Activated CD8-positive, alpha-beta memory T cell treated with anti-CD3 and anti-CD28 coated beads, Interleukin-2, amount 50 U/mL, for 48 hours (primary cell): ENCODE results near the gene CCDC157.
A peak's percentile ranks its signal among the peaks of the same experiment; 100 is the strongest.
"Not testable (repeated sequence)": the region's sequence is repeated elsewhere in the genome, so short reads cannot be mapped to it uniquely, and the experiment has no call there.

ENCODE experiments used
- DNase-seq: peaks from one replicate; pipeline ENCODE4 v3.0.0-alpha.2; 2020

Gene CCDC157

DNA sequence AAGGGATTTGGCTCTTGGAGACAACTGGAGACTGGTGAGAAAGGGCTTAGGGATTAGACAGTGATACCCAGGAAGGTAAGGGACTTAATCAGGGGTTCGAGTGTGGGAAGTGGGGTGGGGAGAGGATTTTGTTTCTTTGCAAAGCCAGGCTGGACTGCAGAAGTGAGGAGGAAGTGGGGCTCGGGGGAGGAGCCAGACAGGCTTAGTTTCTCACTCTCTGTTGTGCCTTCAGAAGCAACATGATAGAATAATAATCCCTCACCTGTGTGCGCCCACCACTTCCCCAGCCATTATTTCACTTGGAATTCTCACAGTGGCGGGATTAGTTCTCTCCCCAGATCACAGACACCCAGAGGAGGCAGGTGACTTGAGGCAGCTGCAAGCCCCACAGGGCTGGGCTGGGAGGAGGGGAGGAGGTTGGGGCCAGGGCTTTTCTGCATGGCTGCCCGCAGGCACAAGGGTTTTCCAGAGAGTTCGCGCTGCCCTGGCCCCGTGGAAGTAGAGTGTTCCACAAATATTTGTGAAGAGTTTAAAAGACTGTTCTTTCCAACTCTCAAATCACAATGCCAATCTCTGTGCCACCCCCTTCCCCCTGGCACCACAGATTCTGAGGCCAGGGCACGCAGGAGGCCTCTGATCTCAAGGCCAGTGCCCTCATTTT lies 36.0 kb downstream of the CCDC157 start:
- no peak for DNase-seq

DNA sequence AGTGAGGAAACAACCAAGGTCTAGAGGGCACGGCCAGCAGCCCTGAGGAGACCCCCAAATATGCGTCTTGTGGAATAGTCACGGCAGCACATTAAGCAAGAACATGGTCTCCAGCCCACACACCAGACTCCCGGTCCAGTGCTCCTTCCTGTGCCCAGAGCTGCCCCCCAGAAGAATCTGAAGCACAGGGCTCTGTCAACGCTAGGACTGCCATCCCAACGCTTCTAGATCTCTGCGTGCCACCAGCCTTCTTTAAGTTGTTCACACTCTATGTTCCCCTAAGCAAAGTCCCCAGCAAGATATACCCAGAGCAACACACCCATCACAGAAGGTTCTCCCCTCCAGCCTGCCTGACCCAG lies 36.5 kb downstream of the CCDC157 start:
- no peak for DNase-seq

DNA sequence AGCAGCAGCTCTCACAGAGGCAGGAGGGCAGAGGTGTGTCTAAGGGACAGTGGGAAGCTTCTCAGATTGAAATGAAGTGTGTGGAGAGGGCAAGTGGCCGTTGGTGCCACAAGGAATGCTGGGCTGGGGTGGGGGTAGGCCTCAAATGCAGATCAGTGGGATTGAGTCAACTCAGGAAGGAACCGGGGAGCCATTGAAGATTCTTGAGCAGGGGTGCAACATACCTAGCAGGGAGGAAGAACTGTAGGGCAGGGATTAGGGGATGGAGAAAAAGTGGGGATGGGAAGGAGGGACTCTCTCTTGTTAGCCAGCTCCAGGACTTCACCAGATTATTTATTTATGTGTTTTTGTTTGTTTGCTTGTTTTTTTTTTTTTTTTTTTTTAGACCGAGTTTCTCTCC lies 37.1 kb downstream of the CCDC157 start:
- DNase-seq, result no peak

DNA sequence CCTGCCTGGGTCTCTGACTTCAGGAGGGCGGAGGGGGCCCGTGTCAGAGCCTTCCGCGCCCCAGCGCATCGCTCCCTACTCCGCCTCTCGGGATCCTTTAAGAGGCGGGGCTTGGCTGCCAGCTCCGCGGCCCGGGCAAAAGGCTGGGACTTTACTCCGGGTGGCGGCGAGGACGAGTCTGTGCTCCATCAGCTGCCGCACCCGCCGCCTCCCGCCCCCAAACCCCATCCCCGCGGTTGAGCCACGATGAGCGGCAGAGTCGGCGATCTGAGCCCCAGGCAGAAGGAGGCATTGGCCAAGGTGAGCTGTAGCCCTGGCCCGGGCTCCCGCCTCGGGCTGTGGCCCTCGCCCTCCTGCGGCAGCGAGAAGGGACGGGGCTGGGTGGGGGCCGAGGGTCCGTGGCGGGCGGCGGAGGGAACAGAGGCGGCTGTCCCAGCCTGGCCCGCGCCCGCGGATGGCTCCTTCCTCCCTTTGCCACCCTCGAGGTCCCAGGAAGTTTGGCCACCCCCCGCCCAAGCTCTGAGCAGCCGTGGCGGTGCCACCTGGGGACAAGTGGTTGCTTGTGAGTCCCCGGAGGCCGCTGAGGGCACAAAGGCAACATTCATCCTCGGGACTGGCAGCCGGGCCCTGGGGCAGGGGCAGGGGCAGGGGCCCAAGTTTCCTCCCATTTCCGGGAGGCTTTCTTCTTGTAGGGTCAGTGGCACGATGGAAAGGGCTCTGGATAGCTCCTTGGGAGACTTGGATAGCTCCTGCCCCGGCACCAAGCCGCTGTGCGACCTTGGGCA lies 40.3 kb downstream of the CCDC157 start, which contains the start of gene SEC14L2:
TSS of gene SEC14L2 (plus strand) at position 148 of the 785 bp plus-strand sequence. CDS start at position 247, 99 bp downstream.
- DNase-seq, result peak; percentile 84

DNA sequence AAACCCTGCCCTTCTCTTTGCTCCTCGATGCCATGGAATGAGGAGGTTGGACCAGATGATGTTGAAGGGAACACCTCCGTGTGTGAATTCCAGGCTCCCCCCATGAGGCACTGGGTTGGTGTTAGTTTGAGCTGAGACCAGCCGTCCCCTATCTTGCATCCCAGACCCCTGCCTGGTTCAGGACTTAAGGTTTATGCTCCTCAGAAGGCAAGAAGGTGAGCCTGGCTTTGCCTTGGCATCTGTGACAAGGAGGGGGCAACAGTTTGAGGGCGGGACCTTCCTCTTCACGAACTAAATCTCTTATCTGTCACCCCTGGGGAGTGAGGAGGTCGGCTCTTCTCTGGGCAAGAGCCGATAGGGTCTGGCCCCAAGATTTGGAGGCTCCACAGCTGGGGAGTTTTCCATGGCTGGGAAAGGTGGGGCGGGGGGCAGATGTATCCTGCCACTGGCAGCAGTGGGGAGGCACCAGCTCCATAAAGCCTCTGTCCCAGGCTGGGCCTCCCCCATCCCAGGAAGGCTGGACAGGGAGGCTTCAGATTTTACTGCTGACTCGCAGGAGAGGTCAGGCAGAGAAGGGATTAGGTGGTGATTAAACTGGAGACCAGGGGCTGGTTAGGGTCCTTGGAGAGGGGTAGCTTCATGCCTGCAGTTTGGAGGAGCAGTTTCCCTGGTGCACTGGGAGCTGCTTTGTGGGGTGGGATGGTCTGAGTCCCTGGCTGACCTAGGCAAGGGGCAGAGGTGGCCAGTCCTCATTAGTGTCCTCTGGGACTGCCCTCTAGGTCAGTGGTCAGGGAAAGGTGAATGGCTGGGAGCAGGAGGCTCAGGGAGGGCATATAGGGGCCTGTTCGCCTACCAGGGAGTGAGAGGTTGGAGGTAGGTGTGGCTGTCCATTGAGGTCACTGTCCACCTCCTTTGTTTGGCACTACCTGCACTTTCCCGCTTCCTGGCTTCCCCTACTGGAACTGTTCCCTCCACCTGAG lies 41.1 kb downstream of the CCDC157 start:
- no peak for DNase-seq

DNA sequence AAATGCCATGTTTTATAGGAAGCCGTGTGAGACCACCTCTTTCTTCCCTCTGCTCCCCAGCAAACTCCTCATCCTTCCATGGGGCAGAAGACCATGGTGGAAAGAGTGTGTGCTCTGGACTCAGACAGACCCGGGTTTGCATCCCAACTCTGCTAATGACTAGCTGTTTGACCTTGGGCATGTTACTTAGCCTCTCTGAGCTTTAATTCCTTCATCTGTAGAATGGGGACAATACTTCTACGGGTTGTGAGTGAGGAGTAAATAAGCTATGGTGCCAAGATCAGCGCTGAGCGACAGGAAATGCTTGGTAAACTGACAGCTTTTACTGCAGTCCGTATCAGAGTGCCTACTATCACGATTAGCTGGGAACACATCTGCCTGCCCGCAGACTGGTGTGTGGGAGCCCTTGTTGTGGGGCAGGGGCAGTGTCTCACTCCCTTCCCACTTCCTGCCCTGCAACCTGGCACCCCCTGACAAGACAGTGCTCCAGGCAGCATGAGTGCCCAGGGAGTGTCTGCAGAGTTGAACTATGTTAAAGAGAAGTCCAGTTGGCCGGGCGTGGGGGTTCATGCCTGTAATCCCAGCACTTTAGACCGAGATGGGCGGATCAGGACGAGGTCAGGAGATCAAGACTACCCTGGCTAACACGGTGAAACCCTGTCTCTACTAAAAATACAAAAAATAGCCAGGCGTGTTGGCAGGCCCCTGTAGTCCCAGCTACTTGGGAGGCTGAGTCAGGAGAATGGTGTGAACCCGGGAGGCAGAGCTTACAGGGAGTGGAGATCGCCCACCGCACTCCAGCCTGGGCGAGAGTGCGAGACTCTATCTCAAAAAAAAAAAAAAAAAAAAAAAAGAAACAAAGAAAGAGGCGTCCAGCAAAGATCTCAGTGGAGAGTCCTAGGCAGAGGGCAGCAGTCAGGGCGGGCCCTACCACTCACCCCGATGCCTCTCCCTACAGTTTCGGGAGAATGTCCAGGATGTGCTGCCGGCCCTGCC lies 42.2 kb downstream of the CCDC157 start:
- DNase-seq, result no peak

DNA sequence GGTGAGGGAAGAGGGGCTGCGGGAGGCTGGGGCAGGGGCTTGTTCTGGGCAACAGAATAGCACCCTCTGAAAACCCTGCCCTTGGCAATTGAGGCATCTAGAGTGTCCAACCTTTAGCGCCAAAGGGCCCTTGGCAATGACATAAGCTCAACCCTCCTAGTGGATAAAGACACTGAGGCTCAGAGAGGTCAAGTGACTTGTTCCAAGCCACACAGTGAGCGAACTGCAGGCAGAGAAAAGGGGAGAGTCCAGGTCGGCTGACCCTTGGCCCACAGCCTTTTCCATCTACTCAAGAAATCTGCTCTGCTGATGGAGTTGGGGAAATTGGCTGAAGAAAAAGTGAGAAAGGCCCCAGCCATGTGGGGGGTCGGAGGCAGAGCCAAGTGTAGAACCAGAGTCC lies 42.9 kb downstream of the CCDC157 start:
- DNase-seq, result no peak

DNA sequence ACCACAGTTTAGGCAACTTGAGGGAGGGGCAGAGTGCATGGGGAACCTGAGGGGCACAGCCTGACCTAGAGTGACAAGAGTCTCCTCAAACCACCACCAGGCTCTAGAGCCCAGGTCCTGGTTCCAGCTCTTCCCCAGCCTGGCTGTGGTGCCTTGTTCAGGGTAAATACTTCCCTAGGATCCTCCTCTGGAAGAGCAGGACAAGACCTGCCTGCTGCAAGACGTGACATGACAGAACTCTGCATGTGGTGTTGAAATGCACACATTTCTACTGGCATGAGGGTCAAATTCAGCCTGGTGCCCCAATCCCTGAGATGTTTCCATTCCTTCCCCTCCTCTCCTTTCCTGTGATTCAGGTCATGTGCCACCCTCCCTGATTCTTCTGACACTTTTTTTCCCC lies 43.4 kb downstream of the CCDC157 start:
- DNase-seq, result no peak

DNA sequence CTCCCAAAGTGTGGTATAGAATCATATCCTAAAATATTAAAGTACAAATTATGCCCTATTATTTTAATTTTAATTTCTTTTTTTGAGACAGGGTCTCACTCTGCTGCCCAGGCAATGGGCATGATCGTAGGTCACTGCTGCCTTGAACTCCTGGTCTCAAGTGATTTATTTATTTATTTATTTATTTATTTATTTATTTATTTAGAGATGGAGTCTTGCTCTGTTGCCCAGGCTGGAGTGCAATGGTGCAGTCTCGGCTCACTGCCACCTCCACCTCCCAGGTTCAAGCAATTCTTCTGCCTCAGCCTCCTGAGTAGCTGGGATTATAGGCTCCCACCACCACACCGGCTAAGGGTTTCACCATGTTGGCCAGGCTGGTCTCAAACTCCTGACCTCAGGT lies 44.2 kb downstream of the CCDC157 start:
- not testable (repeated sequence) for DNase-seq

DNA sequence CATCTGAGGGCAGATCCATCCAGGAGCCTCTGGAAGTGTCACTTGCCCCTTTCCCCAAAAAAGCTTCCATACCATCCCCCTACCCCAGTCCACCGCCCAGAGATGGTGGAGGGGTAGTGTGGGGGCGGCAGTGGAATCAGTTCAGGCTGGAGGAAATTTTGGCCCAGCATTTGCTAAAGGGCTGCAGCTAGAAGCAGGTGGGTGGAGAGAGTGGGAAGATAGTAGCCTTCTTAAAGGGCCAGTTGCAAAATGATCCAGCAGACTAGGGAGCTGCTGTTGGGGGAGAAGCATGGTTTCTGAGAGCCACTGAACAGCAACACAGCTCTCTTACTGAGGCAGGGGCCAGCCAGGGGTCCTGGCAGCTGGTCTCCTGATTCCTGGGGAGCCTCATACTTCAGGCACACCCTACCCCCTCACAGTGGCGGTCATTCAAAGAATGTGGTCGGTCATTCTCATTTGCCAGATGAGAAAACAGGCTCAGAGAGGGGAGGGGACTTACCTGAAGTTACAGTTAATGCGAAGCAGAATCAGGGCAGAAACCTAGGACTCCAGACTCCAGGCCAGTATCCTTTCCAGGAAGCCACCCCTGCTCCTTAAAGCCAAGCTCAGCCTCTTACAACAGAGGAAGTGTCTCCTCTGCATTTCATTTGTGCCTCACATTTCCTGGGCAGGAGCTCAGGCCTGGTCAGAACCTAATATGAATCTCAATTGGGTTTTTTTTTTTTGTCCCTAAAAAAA lies 45.4 kb downstream of the CCDC157 start:
- no peak for DNase-seq

DNA sequence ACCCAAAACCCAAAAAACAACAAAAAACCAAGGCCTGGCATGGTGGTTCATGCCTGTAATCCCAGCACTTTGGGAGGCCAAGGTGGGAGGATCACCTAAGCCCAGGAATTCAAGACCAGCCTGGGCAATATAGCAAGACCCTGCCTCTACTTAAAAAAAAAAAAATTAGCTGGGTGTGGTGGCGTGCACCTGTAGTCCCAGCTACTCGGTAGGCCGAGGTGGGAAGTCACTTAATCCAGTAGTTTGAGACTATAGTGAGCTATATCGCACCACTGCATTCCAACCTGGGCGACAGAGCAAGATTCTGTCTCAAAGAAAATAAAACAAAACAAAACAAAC lies 45.9 kb downstream of the CCDC157 start:
- not testable (repeated sequence) for DNase-seq

DNA sequence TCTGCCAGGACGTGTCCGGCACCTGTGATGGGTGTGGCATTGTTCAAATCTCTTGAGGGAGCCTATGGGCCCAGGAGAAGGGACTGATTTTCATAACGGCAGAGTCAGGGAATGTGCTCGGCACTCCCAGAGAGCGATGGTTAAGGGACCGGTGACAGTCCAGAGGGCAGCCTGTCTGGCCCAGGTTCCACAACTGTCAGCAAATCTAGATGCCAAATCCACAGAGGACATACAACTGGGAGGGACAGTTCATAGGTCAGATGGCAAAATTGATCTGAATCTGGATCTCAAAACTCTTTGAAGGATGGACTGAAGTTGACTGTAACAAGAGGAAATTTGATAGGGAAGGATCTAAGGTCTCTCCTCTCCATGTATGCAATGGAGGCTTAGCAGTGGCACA lies 47.5 kb downstream of the CCDC157 start:
- no peak for DNase-seq

DNA sequence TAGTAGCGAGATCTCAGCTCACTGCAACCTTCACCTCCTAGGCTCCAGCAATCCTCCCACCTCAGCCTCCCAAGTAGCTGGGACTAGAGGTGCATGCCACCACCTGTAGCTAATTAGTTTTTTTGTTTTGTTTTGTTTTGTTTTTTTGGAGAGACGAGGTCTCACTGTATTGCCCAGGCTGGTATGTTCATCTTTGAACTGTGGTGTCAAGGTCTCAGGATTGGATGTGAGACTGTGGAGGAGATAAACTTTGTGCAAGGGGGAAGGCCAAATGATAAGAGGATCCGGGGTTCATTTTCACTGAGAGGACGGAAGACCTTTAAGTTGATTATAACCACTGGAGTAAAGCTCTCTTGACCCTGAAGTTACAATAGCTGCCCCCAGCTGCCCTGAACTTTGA lies 48.9 kb downstream of the CCDC157 start:
- no peak for DNase-seq

DNA sequence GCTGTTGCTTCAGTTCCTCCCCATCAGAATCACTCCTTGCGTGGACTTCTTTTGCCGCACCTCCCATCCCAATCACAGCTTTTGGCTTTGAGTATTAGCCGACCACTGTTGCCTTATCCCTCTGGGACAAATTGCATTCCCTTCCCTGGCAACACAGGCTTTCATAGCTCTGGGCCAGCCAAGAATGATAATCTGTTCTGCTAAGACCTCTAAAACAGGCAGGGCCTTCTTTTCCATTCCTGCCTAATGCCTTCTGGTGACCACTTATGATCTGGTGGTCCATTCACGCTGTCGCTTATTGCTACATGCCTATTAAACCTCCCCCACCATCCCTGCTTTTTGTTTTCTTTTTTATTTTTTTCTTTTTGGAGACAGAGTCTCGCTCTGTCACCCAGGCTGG lies 49.6 kb downstream of the CCDC157 start:
- no peak for DNase-seq

DNA sequence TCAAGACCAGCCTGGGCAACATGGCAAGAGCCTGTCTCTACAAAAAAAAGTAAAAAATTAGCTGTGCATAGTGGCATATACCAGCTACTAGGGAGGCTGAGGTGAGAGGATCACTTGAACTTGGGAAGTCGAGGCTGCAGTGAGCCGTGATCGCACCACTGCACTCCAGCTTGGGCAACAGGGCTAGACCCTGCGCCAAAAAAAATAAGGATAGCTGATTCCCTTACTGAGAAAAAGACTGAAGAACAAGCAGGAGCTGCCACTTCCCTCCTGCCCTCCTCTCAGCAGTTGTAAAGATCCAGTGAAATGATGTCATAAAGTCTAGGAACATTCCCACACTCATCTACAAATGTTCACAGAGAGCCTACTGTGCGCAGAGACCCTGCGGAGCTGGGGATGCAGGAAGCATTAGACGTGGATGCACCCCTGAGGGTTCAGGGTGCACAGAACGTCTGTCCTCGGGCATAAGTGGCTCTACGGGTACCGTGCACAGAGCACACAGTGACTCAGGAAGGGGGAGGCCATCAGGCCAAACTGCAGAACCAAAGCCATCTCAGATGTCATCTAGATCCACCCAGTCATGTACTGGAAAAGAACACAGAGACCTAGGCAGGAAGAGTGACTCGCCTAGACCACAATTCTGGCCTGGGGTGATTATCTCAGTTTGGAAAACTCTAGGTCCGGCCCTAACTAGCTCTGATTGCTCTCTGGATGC lies 51.7 kb downstream of the CCDC157 start:
- no peak for DNase-seq

DNA sequence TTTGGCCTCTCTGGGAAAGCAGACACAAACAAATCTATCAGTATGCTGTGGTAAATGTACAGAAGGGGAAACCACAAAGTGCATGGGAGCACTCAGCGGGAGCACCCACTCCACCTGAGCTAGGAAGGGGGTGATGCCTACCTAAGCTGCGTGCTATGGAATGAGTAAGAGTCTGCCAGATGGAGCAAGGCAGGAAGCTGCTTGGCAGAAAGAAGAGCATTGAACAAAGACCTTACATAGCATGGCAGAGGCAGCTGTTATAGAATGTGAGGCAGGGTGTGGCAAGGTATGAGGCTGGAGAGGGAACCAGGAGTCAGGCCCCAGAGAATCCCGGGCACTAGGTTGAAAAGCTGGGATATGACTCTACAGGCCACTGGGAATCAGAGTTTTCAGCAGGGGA lies 55.0 kb downstream of the CCDC157 start:
- no peak for DNase-seq

DNA sequence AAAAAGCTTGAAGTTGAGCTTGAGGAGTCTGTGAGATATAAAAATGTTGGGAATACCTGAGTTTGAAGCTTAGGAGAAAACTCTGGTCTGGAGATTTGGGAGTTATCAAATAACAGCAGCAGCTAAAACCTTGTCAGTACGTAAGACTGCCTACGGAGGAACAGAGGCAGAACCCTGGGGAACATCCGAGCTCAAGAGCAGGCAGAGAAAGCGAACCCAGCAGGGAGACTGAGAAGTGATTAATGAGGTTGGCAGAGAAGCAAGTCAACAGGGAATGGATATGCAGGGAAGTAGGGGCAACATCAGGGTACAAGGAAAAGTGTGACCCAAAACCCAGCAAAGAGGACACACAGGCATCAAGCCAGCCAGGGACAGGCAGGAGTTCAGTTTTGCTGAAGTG lies 56.2 kb downstream of the CCDC157 start:
- DNase-seq, result no peak

DNA sequence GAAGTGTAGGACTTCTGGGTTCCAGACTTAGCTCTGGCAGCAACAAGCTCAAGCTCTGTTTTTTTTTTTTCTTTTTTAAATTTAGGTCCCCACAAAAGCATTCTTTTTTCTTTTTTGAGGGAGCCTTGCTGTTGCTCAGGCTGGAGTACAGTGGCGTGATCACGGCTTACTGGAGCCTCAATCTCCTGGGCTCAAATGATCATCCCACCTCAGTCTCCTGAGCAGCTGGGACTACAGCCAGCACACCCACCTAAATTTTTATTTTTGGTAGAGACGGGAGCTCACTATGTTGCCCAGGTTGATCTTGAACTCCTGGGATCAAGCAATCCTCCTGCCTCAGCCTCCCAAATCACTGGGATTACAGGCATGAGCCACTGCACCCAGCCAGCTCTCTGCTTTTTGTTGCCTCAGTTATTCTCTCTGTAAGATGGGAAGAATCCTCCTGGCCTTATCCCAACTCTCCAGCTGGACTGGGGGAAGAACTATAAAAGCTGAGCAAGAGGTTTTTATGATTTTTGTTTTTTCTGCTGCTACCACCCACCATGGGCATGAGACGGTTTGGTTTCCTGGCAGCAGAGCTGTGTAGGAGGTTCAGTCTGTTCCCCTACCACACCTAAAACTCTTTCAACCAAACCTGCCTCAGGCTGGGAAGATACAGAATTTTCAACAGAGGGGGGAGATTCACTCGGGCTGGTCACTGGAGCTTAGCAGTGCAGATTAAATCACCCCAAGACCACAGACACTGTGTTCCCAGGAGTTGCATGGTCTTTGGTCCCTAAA lies 57.1 kb downstream of the CCDC157 start:
- DNase-seq, result no peak

DNA sequence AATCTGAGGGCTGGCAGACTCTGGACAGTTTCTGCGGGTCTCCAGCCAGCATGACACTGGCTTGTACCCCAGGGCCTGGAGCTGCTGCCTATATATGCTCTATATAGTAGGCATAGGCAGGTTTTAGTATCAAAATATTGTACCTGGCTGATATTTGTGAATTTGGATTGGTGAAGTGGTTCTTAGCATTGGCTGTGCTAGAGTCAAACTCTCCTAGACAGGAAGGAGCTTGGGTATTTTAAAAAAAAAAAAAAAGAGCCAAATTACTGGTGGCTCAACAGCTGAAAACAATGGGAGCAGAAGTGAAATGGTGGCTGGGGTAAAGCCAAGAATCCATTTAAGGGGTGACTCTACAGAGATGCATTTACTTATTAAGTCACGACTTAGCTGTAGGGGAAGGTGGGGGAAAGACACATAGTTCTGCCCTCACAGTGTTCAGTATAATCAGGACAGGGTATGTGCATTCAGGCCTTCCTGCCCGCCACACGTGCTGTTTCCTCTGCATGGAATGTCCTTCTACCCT lies 57.8 kb downstream of the CCDC157 start:
- no peak for DNase-seq

DNA sequence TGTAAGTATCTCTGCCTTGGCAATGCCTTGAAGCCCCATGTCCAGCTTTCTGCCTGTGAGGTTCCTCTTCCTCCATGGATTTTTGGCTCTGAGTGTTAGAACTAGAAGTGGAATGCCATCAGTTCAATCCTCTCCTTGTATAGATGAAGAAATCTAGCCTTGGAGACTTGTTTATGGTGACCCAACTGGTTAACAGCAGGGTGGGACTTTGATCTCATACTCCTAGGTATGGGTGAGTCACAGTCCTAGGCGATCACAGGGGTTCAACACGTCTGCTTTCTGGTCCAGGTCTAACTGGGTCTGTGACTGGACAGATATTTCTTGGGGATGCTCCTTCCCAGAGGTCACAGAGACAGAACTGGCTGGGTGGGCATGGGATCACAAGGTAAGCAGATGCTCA lies 59.6 kb downstream of the CCDC157 start:
- DNase-seq, result no peak
